Mesenteric fat pad (tissue), 1 donor: ENCODE results near the gene MBD3L4. TPM values are rescaled to one million over a fixed set of nuclear protein-coding genes. Genes with fewer than 3 reads are reported as not detected.

Experiments
- total RNA-seq: library from RNA; stranded (reverse); fragmentation: NEBNext Ultra II Directional; extraction: Animal tissue kit (Norgen Biotek cat#: 25700); gene quantifications from one replicate; pipeline ENCODE4 v1.2.1, GENCODE V29; 2021
- donor health status: DM: yes; HTN: yes; CAD: no.

MBD3L4 gene
- total RNA-seq, 1 donor from 2014 or later: not detected

Other genes starting within 250 kb of the MBD3L4 start
- gene ADGRE1, start 152.6 kb downstream of the MBD3L4 start, total RNA-seq: 2.4 TPM
- not detected for gene MBD3L2B, start 18.7 kb downstream of the MBD3L4 start, total RNA-seq
- not detected for gene MBD3L5, start 9.6 kb downstream of the MBD3L4 start, total RNA-seq
- not detected for gene MBD3L2, start 9.1 kb upstream of the MBD3L4 start, total RNA-seq
- gene MBD3L3, start 18.5 kb upstream of the MBD3L4 start, total RNA-seq: not detected
- 6.2 TPM for gene ZNF557, start 29.5 kb upstream of the MBD3L4 start, total RNA-seq